NCI-H2227 (cell line): Measurements from ENCODE around the gene CCRL2.
"Not testable (repeated sequence)": the region's sequence is repeated elsewhere in the genome, so short reads cannot be mapped to it uniquely, and the experiment has no call there.

Experiments used
- DNase-seq: peaks from one replicate; lab custom pipeline; 2025; ENCODE audit not compliant: unreplicated experiment; lab: John Stamatoyannopoulos, UW

CCRL2 gene

GRCh38 chr3:46427916-46428833 is 21.1 kb downstream of the CCRL2 start:
- DNase-seq: no peak

- DNase-seq: no peak
Observed at GRCh38 chr3:46429250-46429649, 22.2 kb downstream of the CCRL2 start.

- DNase-seq: no peak
Observed at GRCh38 chr3:46429671-46430070, 22.6 kb downstream of the CCRL2 start.

- not testable (repeated sequence) for DNase-seq
Observed at GRCh38 chr3:46430879-46431278, 23.8 kb downstream of the CCRL2 start.

- not testable (repeated sequence) for DNase-seq
Observed at GRCh38 chr3:46431905-46432304, 24.8 kb downstream of the CCRL2 start.

GRCh38 chr3:46433118-46433517 is 26.1 kb downstream of the CCRL2 start:
- DNase-seq: not testable (repeated sequence)

GRCh38 chr3:46433841-46434240 is 26.8 kb downstream of the CCRL2 start:
- no peak for DNase-seq

- no peak for DNase-seq
Observed at GRCh38 chr3:46435081-46435726, 28.1 kb downstream of the CCRL2 start.

- no peak for DNase-seq
Observed at GRCh38 chr3:46438831-46439230, 31.8 kb downstream of the CCRL2 start.

GRCh38 chr3:46440531-46441294 is 33.7 kb downstream of the CCRL2 start:
- no peak for DNase-seq

GRCh38 chr3:46442576-46443530 is 35.8 kb downstream of the CCRL2 start:
- peak; percentile 58 for DNase-seq

- DNase-seq: no peak
Observed at GRCh38 chr3:46447228-46447985, 40.3 kb downstream of the CCRL2 start.

- no peak for DNase-seq
Observed at GRCh38 chr3:46448721-46449120, 41.7 kb downstream of the CCRL2 start.

- no peak for DNase-seq
Observed at GRCh38 chr3:46449755-46450552, 42.9 kb downstream of the CCRL2 start.

- DNase-seq: no peak
Observed at GRCh38 chr3:46453526-46454208, 46.6 kb downstream of the CCRL2 start.

GRCh38 chr3:46454209-46454595 is 47.1 kb downstream of the CCRL2 start:
- no peak for DNase-seq

GRCh38 chr3:46454606-46455005 is 47.5 kb downstream of the CCRL2 start:
- no peak for DNase-seq
